Breast epithelium (tissue), 4 donors: ENCODE measurements around the gene PPP1R2B. TPM values are rescaled to one million over a fixed set of nuclear protein-coding genes. Genes with fewer than 3 reads are reported as not detected.
"Not testable (repeated sequence)": the region's sequence is repeated elsewhere in the genome, so short reads cannot be mapped to it uniquely, and the experiment has no call there.

Experiments used
- DNase-seq, 2 donors: peaks; one replicate each; pipeline ENCODE4 v3.0.0-alpha.2; 2019; ENCODE audit warnings: low spot score in 2 of 2
- H3K27ac ChIP-seq, 2 donors: fragments of 200-600 bp; sonication (generic) in 1 of 2; one replicate each; pipeline ENCODE4 v1.5.1; 2016 to 2019; ENCODE audit warnings: mild to moderate bottlenecking in 1 of 2
- H3K27me3 ChIP-seq, 2 donors: fragments of 200-600 bp; sonication (generic) in 1 of 2; one replicate each; pipeline versions ENCODE4 v1.5.1 to v1.6.0; 2017 to 2019; ENCODE audit warnings: control low read depth in 1 of 2, mild to moderate bottlenecking in 1 of 2
- H3K36me3 ChIP-seq: fragments of 200-600 bp; one replicate; pipeline ENCODE4 v1.5.1; 2019
- H3K4me1 ChIP-seq, 2 donors: fragments of 200-600 bp; sonication (generic); one replicate each; pipeline ENCODE4 v1.5.1; 2016 to 2019; ENCODE audit warnings: control low read depth in 1 of 2
- H3K4me3 ChIP-seq, 3 donors: fragments of 200-600 bp; sonication (generic); 1 replicate in 2 of 3; 2 replicates in 1 of 3; pipeline ENCODE4 v1.5.1; 2016 to 2019; ENCODE audit warnings: mild to moderate bottlenecking in 3 of 3, moderate library complexity in 2 of 3
- H3K9me3 ChIP-seq, 2 donors: fragments of 200-600 bp; sonication (generic) in 1 of 2; one replicate each; pipeline ENCODE4 v1.5.1; 2016 to 2019; ENCODE audit warnings: control low read depth in 1 of 2
- POLR2A ChIP-seq: fragments of 450-650 bp; IDR thresholded peaks from one replicate; pipeline ENCODE4 v1.6.1; 2016; ENCODE audit warnings: antibody characterized with exemption, mild to moderate bottlenecking, moderate library complexity
- POLR2AphosphoS5 ChIP-seq, 3 donors: sonication (generic); formaldehyde crosslinking; IDR thresholded peaks; one replicate each; pipeline ENCODE4 v1.6.1; 2017; ENCODE audit warnings: antibody characterized with exemption in 3 of 3
- intact Hi-C: fragments of 100-400 bp; cut with DNase I; formaldehyde crosslinking; loops from one replicate; pipeline ENCODE4 v1.15.1; 2023; ENCODE audit warnings: low total_unique reads
- total RNA-seq, 3 donors: library from RNA; depleted of rRNA; stranded (reverse); fragments of >200 nt; gene quantifications; one replicate each; pipeline ENCODE4 v1.1.0, GENCODE V29; 2016
- TF ChIP-seq, protein P1 (sequence below), 3 donors: fragments of 450-650 bp; IDR thresholded peaks; one replicate each; pipeline ENCODE4 v1.5.1; 2016 to 2017; ENCODE audit warnings: antibody characterized with exemption in 3 of 3, mild to moderate bottlenecking in 3 of 3, moderate library complexity in 3 of 3

PPP1R2B gene
- total RNA-seq, 3 donors from 2014 or later: not detected

DNA sequence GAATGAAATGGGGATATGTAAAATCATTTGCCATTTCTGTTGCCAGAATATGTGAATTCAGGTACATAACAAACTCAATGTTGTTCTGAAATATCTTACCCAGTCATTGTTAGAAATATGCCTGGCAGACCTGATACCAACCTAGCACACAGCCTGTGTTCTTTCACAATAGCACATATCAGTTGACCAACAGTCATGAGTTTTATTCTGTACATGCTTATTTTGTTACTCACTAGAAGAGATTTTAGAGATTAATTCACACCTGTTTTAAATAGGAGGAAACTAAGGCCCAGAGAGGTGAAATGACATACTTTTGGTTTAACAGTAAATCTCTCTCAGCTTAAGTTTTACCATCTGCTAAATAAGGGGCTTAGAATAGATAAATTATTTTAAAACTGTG, 8.4 kb upstream of the PPP1R2B start:
- intact Hi-C loops: no loop called here
- Histone ChIP-seq H3K9me3 (no peaks in the 10 kb centered on the region), H3K27me3 (no peaks in the 10 kb centered on the region), H3K36me3 (no peaks in the 10 kb centered on the region), H3K27ac (no peak overlapping the region), H3K4me1 (no peaks in the 10 kb centered on the region), H3K4me3 (no peak overlapping the region)
- no peak for TF ChIP-seq POLR2A
- TF ChIP-seq, protein P1, sequence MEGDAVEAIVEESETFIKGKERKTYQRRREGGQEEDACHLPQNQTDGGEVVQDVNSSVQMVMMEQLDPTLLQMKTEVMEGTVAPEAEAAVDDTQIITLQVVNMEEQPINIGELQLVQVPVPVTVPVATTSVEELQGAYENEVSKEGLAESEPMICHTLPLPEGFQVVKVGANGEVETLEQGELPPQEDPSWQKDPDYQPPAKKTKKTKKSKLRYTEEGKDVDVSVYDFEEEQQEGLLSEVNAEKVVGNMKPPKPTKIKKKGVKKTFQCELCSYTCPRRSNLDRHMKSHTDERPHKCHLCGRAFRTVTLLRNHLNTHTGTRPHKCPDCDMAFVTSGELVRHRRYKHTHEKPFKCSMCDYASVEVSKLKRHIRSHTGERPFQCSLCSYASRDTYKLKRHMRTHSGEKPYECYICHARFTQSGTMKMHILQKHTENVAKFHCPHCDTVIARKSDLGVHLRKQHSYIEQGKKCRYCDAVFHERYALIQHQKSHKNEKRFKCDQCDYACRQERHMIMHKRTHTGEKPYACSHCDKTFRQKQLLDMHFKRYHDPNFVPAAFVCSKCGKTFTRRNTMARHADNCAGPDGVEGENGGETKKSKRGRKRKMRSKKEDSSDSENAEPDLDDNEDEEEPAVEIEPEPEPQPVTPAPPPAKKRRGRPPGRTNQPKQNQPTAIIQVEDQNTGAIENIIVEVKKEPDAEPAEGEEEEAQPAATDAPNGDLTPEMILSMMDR (IDR thresholded peaks at IDR 0.05): no peak
- no peak for TF ChIP-seq POLR2AphosphoS5 (IDR thresholded peaks at IDR 0.05)
- DNase-seq: no peak

DNA sequence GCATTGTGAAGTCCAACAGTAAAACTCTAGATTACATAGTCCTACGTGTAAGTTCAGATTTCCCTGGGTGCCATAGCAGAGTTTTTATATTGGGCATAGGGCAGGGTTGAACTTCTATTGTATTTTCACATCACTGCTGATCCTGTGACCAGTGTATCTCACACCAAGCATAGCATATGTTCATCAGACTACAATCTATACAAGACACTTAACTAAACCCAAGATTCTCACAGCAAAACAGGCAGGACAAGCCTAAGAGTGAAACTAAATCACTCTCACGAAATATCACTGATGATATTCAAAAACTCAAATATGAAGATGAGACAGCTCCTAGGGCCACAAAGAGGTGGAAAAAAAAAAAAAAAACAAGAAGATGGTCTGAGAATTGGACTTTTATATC, 3.2 kb upstream of the PPP1R2B start:
- Histone ChIP-seq H3K36me3 (no peaks in the 10 kb centered on the region), H3K4me3 (no peak overlapping the region), H3K4me1 (no peaks in the 10 kb centered on the region), H3K27me3 (no peaks in the 10 kb centered on the region), H3K9me3 (peaks cover 9 to 27% of the 10 kb centered on the region in 2 donors), H3K27ac (no peak overlapping the region)
- DNase-seq: no peak
- TF ChIP-seq POLR2AphosphoS5 (IDR thresholded peaks at IDR 0.05) (no peak), POLR2A (no peak)
- TF ChIP-seq, protein P1 (IDR thresholded peaks at IDR 0.05): no peak
- intact Hi-C loops: no loop called here

DNA sequence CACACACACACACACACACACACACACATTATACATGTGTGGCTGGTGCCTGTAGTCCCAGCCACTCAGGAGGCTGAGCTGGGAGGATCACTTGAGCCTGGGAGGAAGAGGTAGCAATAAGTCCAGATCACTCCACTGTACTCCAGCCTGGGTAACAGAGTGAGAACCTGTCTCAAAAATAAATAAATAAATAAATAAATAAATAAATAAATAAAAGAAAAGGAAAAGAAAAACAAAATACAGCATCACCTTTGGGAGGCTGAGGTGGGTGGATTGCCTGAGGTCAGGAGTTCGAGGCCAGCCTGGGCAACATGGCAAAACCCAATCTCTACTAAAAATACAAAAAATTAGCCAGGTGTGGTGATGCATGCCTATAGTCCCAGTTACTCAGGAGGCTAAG, 1.6 kb upstream of the PPP1R2B start:
- H3K4me3 ChIP-seq, H3K27me3 ChIP-seq, intact Hi-C loops, H3K4me1 ChIP-seq, H3K36me3 ChIP-seq, DNase-seq, H3K27ac ChIP-seq: not testable (repeated sequence)
- peaks cover 9 to 28% of the 10 kb centered on the region in 2 donors for H3K9me3 ChIP-seq

DNA sequence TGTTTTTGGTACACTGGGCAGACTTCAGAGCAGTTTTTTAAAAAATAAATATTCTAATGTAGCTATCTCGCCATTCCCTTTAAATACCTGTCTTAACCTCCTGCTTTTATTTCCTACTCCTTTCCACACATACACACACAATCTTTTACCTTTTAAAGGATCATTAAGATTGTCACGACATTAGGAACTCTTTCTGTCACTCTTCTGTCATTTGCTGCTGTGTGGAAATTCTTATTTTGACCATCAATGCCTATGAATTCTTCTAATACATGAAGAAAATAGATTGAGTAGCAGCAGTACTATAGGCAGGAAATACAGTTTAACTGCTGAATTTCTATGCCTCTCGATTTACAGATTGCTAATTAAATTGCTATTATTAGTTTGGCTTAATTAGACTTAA, 1.8 kb downstream of the PPP1R2B start:
- H3K4me1 ChIP-seq: no peaks in the 10 kb centered on the region
- H3K27ac ChIP-seq: no peak overlapping the region
- no peak overlapping the region for H3K4me3 ChIP-seq
- intact Hi-C loops: no loop called here
- peaks cover 9 to 48% of the 10 kb centered on the region in 2 donors for H3K9me3 ChIP-seq
- no peak for DNase-seq
- no peaks in the 10 kb centered on the region for H3K27me3 ChIP-seq
- TF ChIP-seq POLR2AphosphoS5 (IDR thresholded peaks at IDR 0.05): no peak
- TF ChIP-seq, protein P1 (IDR thresholded peaks at IDR 0.05): no peak
- no peak for TF ChIP-seq POLR2A
- no peaks in the 10 kb centered on the region for H3K36me3 ChIP-seq

DNA sequence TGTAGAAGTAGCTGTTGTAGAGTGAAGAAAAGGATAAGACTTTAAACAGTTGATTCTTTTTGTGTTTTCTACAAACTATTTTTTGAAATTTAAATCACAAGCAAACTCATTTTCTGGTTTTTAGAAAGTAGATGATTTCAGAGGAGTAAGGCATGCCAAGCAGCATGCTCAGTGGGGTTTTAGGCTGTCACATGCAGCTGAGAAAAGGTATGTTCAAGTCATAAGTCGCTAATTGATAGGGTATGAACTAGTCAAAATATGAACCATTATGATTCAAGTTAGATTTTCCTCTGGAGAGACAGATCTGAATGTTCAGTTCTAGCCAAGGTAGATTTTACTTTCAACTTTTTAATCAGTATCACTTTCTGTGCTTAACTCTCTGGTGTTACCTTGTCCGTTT, 3.0 kb downstream of the PPP1R2B start:
- intact Hi-C loops, DNase-seq, H3K27ac ChIP-seq, H3K4me3 ChIP-seq, H3K36me3 ChIP-seq, H3K4me1 ChIP-seq, H3K27me3 ChIP-seq: not testable (repeated sequence)
- H3K9me3 ChIP-seq: peaks cover 9 to 41% of the 10 kb centered on the region in 2 donors

DNA sequence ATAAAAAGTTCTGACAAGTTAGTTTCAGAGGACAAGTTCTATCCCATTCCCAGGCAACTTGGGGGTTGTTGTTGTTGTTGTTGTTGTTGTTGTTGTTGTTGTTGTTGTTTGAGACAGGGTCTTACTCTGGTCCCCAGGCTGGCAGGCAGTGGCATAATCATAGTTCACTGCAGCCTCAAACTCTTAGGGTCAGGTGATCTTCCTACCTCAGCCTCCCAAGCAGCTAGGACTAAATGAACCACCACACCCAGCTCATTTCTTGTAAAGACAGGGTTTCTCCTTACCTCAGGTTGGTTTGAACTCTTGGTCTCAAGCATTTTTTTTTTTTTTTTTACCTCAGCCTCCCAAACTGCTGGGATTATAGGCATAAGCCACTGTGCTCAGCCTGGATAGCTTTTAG, 15.3 kb downstream of the PPP1R2B start:
- no peaks in the 10 kb centered on the region for H3K27me3 ChIP-seq
- H3K27ac ChIP-seq: no peak overlapping the region
- intact Hi-C loops: no loop called here
- DNase-seq: no peak
- H3K4me3 ChIP-seq: no peak overlapping the region
- H3K4me1 ChIP-seq: no peaks in the 10 kb centered on the region
- H3K9me3 ChIP-seq: peaks cover 0 to under 1% of the 10 kb centered on the region in 2 donors
- TF ChIP-seq, protein P1 (IDR thresholded peaks at IDR 0.05): no peak
- TF ChIP-seq POLR2AphosphoS5 (IDR thresholded peaks at IDR 0.05) (no peak), POLR2A (no peak)
- no peaks in the 10 kb centered on the region for H3K36me3 ChIP-seq
